Activated T-cell treated with anti-CD3 and anti-CD28 coated beads, Interleukin-2, amount 50 U/mL, for 24 hours (primary cell): ENCODE data around the gene DOCK3.
"Not testable (repeated sequence)": the region's sequence is repeated elsewhere in the genome, so short reads cannot be mapped to it uniquely, and the experiment has no call there.

Experiments used
- DNase-seq: peaks from one replicate; pipeline ENCODE4 v3.0.0-alpha.2; 2020
- H3K27ac Mint-ChIP-seq: 2 replicates; pipeline ENCODE4 v1.8.0; 2020; ENCODE audit warnings: mild to moderate bottlenecking, mixed read lengths
- H3K27me3 Mint-ChIP-seq: 2 replicates; pipeline ENCODE4 v1.8.0; 2020; ENCODE audit warnings: mixed read lengths
- H3K36me3 Mint-ChIP-seq: 2 replicates; pipeline ENCODE4 v1.8.0; 2020; ENCODE audit warnings: low read depth, mixed read lengths
- H3K4me1 Mint-ChIP-seq: 2 replicates; pipeline ENCODE4 v1.8.0; 2020; ENCODE audit warnings: low read depth, mixed read lengths
- H3K4me3 Mint-ChIP-seq: 2 replicates; pipeline ENCODE4 v1.8.0; 2020; ENCODE audit warnings: mild to moderate bottlenecking, moderate library complexity, mixed read lengths
- H3K9me3 Mint-ChIP-seq: 2 replicates; pipeline ENCODE4 v1.8.0; 2020; ENCODE audit warnings: mixed read lengths

The DOCK3 gene

DNA sequence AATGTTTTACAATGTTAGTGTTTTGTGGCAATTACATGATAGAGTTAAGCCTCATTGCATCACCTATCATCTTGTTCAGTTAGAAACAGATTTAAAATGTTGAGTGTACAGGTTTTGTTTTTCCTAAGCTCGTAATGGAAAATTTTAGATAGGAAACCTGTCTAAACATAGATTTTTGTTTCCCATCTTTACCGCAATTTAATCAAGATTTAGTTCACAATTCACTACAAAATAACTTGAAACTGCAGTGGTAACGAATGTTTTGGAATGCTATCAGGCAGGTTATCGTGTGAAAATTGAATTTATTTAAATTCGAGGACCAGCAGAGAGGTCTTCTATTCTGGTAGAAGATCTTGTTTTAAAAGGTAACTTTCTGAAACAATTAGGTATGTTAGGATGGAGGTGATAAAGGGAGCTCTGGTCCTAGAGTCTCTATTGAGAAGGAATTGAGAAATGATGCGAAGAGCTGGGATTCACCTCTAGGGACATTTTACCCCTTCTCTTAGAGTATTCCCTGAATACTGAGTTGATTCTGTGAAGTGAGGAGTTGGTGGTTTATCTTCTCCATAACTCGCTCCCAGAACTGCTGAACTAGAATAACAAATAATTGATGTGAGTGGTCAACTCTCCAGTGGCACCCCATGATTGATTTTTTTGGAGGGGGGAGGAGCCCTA, 1.4 kb downstream of the DOCK3 start:
- H3K27ac Mint-ChIP-seq, result no peak overlapping the region
- H3K4me3 Mint-ChIP-seq, result peak overlapping the region; percentile 76
- no peak for DNase-seq
- no peaks in the 10 kb centered on the region for H3K36me3 Mint-ChIP-seq
- peaks cover 15% of the 10 kb centered on the region for H3K4me1 Mint-ChIP-seq
- H3K27me3 Mint-ChIP-seq, result peaks cover 54% of the 10 kb centered on the region
- H3K9me3 Mint-ChIP-seq, result no peaks in the 10 kb centered on the region

DNA sequence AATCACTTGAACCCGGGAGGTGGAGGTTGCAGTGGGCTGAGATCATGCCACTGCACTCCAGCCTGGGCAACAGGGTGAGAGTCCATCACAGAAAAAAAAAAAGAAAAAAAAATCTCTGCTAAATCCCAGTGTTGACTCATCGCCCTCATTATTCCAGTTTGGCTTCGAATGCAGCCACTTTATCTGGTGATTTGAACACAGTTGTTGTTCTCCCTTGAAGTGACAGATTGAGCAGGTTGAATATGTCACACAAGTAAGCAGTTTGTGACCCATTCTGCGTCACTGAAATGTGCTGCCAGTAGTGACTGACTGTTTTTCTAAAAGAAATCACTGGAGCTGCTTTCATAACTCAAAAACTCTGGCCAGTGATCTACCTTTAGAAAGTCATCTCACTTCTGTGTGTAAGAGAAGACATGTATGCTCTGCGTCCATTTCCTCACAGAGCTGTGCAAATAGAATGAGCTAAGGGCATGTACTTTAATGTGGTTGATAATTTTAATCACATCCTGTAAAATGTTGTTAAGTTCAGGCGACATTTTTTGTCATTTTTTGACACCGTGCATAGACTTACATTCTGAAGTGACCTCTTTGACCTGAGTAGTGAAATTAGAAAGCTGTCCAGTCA, 12.5 kb downstream of the DOCK3 start:
- no peak overlapping the region for H3K27ac Mint-ChIP-seq
- H3K4me3 Mint-ChIP-seq, result no peak overlapping the region
- DNase-seq, result no peak
- no peaks in the 10 kb centered on the region for H3K9me3 Mint-ChIP-seq
- no peaks in the 10 kb centered on the region for H3K4me1 Mint-ChIP-seq
- no peaks in the 10 kb centered on the region for H3K36me3 Mint-ChIP-seq
- peaks cover 12% of the 10 kb centered on the region for H3K27me3 Mint-ChIP-seq

DNA sequence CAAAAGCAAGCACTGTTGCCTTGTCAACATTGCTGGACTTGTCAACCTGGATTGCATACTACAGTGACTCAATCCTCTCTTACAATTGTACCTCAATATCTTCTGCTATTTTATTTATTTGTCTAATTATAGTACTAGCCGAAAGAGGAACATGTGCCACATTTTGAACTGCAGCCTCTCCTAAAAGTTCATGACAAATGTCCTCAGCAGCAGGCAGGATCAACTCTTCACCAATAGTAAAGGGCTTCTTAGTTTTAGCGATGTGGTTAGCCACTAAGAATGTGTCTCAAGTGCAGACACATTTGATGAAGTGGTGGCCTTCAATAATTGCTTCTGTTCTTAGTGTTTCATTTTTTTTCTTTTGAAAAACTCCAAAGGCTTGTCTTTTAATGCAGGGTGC, 13.2 kb downstream of the DOCK3 start:
- Mint-ChIP-seq H3K4me3 (no peak overlapping the region), H3K27ac (no peak overlapping the region), H3K36me3 (no peaks in the 10 kb centered on the region), H3K9me3 (no peaks in the 10 kb centered on the region), H3K4me1 (no peaks in the 10 kb centered on the region), H3K27me3 (peaks cover 12% of the 10 kb centered on the region)
- no peak for DNase-seq

DNA sequence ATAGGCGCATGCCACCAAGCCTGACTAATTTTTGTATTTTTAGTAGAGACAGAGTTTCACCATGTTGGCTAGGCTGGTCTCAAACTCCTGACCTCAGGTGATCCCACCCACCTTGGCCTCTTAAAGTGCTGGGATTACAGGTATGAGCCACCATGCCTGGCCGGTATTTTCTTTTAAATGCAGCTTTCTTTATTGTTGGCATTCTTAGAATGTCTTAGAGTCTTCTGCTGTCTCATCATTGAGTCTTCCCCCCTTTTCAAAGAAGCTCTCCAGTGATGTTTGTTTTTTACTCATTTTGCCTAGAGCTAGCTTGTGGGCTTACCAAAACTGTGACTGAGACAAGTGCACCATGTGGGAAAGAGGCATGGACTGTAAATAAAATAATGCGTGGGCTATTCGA, 13.9 kb downstream of the DOCK3 start:
- not testable (repeated sequence) for H3K36me3 Mint-ChIP-seq, H3K27ac Mint-ChIP-seq, H3K9me3 Mint-ChIP-seq, H3K27me3 Mint-ChIP-seq, DNase-seq, H3K4me3 Mint-ChIP-seq, H3K4me1 Mint-ChIP-seq

GRCh38 chr3:50689558-50689957, 14.8 kb downstream of the DOCK3 start:
- Mint-ChIP-seq H3K9me3 (no peaks in the 10 kb centered on the region), H3K4me1 (no peaks in the 10 kb centered on the region), H3K27me3 (peaks cover 6% of the 10 kb centered on the region), H3K36me3 (no peaks in the 10 kb centered on the region), H3K27ac (no peak overlapping the region), H3K4me3 (no peak overlapping the region)
- DNase-seq, result no peak

GRCh38 chr3:50695031-50695430, 20.3 kb downstream of the DOCK3 start:
- no peak overlapping the region for H3K4me3 Mint-ChIP-seq
- H3K36me3 Mint-ChIP-seq, result no peaks in the 10 kb centered on the region
- H3K27me3 Mint-ChIP-seq, result peaks cover 5% of the 10 kb centered on the region
- DNase-seq, result no peak
- H3K27ac Mint-ChIP-seq, result no peak overlapping the region
- no peaks in the 10 kb centered on the region for H3K4me1 Mint-ChIP-seq
- peaks cover 12% of the 10 kb centered on the region for H3K9me3 Mint-ChIP-seq

- Mint-ChIP-seq H3K36me3 (no peaks in the 10 kb centered on the region), H3K27ac (no peak overlapping the region), H3K4me3 (no peak overlapping the region), H3K27me3 (peaks cover 5% of the 10 kb centered on the region), H3K4me1 (no peaks in the 10 kb centered on the region), H3K9me3 (peaks cover 12% of the 10 kb centered on the region)
- no peak for DNase-seq
These were observed 21.5 kb downstream of the DOCK3 start for GRCh38 chr3:50696276-50696675.

DNA sequence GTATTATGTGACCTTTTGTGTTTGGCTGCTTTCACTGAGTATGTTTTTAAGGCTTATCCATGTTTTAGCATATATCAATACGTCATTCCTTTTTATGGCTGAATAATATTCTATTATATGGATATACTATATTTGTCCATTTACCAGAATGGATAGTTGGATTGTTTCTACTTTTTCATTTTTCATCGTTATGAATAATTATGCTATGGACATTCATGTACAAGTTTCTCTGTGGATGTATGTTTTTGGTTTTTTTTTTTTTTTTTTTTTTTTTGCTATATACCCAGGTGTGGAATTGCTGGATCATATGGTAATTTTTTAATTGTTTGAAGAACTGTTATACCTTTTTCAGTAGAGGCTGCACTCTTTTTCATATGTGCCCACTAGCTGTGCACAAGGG, 23.5 kb downstream of the DOCK3 start:
- no peak overlapping the region for H3K4me3 Mint-ChIP-seq
- H3K27me3 Mint-ChIP-seq, result peaks cover 3% of the 10 kb centered on the region
- H3K27ac Mint-ChIP-seq, result no peak overlapping the region
- H3K9me3 Mint-ChIP-seq, result peaks cover 12% of the 10 kb centered on the region
- no peaks in the 10 kb centered on the region for H3K36me3 Mint-ChIP-seq
- DNase-seq, result no peak
- no peaks in the 10 kb centered on the region for H3K4me1 Mint-ChIP-seq

GRCh38 chr3:50708620-50709019, 33.9 kb downstream of the DOCK3 start:
- peaks cover 5% of the 10 kb centered on the region for H3K27me3 Mint-ChIP-seq
- peaks cover 5% of the 10 kb centered on the region for H3K4me1 Mint-ChIP-seq
- no peaks in the 10 kb centered on the region for H3K9me3 Mint-ChIP-seq
- H3K4me3 Mint-ChIP-seq, result no peak overlapping the region
- peak; percentile 27 for DNase-seq
- no peak overlapping the region for H3K27ac Mint-ChIP-seq
- H3K36me3 Mint-ChIP-seq, result no peaks in the 10 kb centered on the region

GRCh38 chr3:50714946-50715345, 40.2 kb downstream of the DOCK3 start:
- H3K36me3 Mint-ChIP-seq, result no peaks in the 10 kb centered on the region
- no peak overlapping the region for H3K4me3 Mint-ChIP-seq
- H3K4me1 Mint-ChIP-seq, result no peaks in the 10 kb centered on the region
- DNase-seq, result no peak
- H3K27me3 Mint-ChIP-seq, result no peaks in the 10 kb centered on the region
- no peak overlapping the region for H3K27ac Mint-ChIP-seq
- H3K9me3 Mint-ChIP-seq, result no peaks in the 10 kb centered on the region

DNA sequence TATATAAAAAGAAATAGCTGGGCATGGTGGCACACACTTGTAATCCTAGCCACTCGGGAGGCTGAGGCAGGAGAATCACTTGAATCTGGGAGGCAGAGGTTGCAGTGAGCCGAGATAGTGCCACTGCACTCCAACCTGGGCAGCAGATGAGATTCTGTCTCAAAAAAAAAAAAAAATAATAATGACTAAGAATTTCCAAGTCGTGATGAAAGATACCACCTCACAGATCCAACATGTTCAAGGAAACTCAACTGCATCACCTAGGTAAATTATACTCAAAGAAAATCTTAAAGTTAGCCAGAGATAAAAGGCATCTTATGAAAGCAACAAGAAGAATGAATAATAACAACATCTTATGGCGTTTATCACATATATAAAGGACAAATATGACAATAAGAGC, 50.1 kb downstream of the DOCK3 start:
- Mint-ChIP-seq H3K36me3 (no peaks in the 10 kb centered on the region), H3K4me1 (no peaks in the 10 kb centered on the region), H3K27ac (no peak overlapping the region), H3K9me3 (no peaks in the 10 kb centered on the region), H3K27me3 (peaks cover 21% of the 10 kb centered on the region), H3K4me3 (no peak overlapping the region)
- no peak for DNase-seq

- Mint-ChIP-seq H3K4me1 (no peaks in the 10 kb centered on the region), H3K4me3 (no peak overlapping the region), H3K27me3 (no peaks in the 10 kb centered on the region), H3K9me3 (peaks cover 4% of the 10 kb centered on the region), H3K36me3 (peaks cover 2% of the 10 kb centered on the region), H3K27ac (no peak overlapping the region)
- no peak for DNase-seq
These were observed 60.3 kb downstream of the DOCK3 start for GRCh38 chr3:50734985-50735384.

DNA sequence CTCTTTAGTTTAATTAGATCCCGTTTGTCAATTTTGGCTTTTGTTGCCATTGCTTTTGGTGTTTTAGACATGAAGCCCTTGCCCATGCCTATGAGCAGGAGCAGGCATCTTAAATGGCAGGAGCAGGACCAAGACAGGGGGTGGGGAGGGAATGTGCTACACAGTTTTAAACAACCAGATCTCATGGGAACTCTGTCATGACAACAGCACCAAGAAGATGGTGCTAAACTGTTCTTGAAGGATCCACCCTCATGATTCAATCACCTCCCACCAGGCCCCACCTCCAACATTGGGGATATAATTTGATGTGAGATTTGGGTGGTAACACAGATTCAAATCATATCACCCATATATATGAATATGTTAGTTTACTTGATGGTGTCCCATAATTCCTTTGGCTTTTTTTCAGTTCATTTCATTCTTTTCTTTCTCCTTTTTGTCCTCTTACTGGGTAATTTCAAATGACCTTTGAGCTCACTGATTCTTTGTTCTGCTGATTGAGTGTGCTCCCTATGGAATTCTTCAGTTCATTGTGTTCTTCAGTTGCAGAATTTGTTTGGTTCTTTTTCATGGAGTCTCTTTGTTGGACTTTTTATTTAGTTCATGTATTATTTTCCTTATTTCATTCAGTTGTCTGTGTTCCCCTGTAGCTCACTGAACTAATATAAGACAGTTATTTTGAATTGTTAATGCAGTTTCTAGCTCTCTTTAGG, 62.6 kb downstream of the DOCK3 start:
- Mint-ChIP-seq H3K36me3 (peaks cover 2% of the 10 kb centered on the region), H3K4me3 (no peak overlapping the region), H3K27ac (no peak overlapping the region), H3K4me1 (no peaks in the 10 kb centered on the region), H3K9me3 (peaks cover 4% of the 10 kb centered on the region), H3K27me3 (no peaks in the 10 kb centered on the region)
- DNase-seq, result no peak

DNA sequence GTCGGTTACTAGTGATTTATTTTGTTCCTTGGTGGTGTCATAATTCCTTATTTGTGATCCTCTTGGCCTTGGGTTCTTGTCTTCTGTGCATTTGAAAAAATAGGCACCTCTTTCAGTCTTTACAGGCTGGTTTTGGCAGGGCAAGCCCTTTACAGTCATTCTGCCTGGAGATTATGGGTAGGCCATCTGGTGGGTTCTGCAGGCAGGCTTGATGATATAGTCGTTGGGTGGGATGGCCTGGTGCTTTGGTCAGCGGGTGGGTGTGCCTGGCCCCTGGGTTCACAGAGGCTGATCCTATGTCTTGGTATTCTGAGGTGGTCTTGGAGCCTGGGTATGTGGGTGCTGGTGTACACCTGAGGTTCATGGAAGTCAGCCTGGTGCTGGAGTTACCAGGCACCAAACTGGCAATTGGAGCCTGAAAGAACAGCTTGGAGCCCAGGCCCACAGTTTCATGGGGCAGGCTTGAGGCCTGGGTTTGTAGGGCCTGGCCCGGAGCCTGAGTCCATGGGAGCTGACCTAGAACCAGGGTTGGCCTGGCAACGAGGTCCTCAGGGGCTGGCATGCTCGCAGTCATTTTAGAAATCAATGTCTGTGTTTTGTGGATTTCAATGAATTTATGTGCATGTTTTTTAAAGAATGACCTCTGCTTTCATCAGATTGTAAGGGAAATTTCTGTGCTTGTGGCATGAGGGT, 63.3 kb downstream of the DOCK3 start:
- no peak overlapping the region for H3K4me3 Mint-ChIP-seq
- no peak overlapping the region for H3K27ac Mint-ChIP-seq
- no peak for DNase-seq
- no peaks in the 10 kb centered on the region for H3K27me3 Mint-ChIP-seq
- no peaks in the 10 kb centered on the region for H3K4me1 Mint-ChIP-seq
- H3K36me3 Mint-ChIP-seq, result peaks cover 2% of the 10 kb centered on the region
- H3K9me3 Mint-ChIP-seq, result peaks cover 4% of the 10 kb centered on the region

DNA sequence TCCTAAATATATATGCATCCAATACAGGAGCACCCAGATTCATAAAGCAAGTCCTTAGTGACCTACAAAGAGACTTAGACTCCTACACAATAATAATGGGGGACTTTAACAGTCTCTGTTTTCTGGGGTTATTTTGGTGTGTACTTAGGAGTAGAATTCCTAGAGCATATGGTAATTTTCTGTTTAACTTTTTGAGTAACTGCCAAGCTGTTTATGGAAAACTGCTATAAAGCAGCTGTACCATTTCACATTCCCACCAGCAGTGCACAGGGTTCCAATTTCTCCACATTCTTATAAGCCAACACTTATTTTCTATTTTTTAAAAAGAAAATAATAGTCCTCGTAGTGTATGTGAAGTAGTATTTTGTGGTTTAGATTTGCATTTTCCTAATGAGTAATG, 68.9 kb downstream of the DOCK3 start:
- H3K27ac Mint-ChIP-seq, result no peak overlapping the region
- no peaks in the 10 kb centered on the region for H3K27me3 Mint-ChIP-seq
- H3K36me3 Mint-ChIP-seq, result no peaks in the 10 kb centered on the region
- H3K9me3 Mint-ChIP-seq, result no peaks in the 10 kb centered on the region
- DNase-seq, result no peak
- H3K4me1 Mint-ChIP-seq, result no peaks in the 10 kb centered on the region
- no peak overlapping the region for H3K4me3 Mint-ChIP-seq
